PC-3 (cell line): Measurements from ENCODE around the gene ADGRG3. TPM values are rescaled to one million over a fixed set of nuclear protein-coding genes. Genes with fewer than 3 reads are reported as not detected.

Experiments
- ATAC-seq: fragments of 200-7000 bp; cut with Tn5 transposase; 2 replicates; pipeline ENCODE4 v1.9.1; 2020; ENCODE audit warnings: mild to moderate bottlenecking, moderate library complexity
- BruUV-seq: library from RNA; stranded (reverse); fragments of 400-500 nt; replicated peaks from 2 replicates; lab custom pipeline; 2021; lab: Mats Ljungman, UMichigan
- CTCF ChIA-PET: fragments of 300-600 bp; sonication (Branson Sonifier 250); formaldehyde crosslinking; loops from one replicate; lab custom pipeline; 2022; ENCODE audit warnings: antibody characterized with exemption; lab: Charles Lee
- POLR2A ChIA-PET: fragments of 300-600 bp; sonication (Branson Sonifier 250); formaldehyde crosslinking; loops from one replicate; lab custom pipeline; 2022; ENCODE audit warnings: antibody characterized with exemption; ENCODE audit not compliant: unreplicated experiment; lab: Charles Lee
- DNase-seq: peaks from one replicate; pipeline ENCODE4 v3.0.0-alpha.2; 2015
- H2AFZ ChIP-seq: fragments of 300-600 bp; sonication (generic); 2 replicates; pipeline ENCODE4 v1.6.0; 2016; ENCODE audit warnings: antibody characterized with exemption, low read length
- H3F3A ChIP-seq: fragments of 300-600 bp; sonication (generic); one replicate; pipeline ENCODE4 v1.6.0; 2017; ENCODE audit warnings: antibody characterized with exemption, low read length, control low read depth, mild to moderate bottlenecking; ENCODE audit not compliant: unreplicated experiment
- H3K27ac ChIP-seq: fragments of 300-600 bp; sonication (generic); 2 replicates; pipeline ENCODE4 v1.5.1; 2016; ENCODE audit warnings: mild to moderate bottlenecking, low read length
- H3K27me3 ChIP-seq: fragments of 300-600 bp; sonication (generic); 2 replicates; pipeline ENCODE4 v1.6.1; 2016; ENCODE audit warnings: low read length, mixed read lengths
- H3K36me3 ChIP-seq: fragments of 300-600 bp; sonication (generic); 2 replicates; pipeline ENCODE4 v1.6.1; 2016; ENCODE audit warnings: low read depth, mixed run types, low read length, mixed read lengths
- H3K4me1 ChIP-seq: fragments of 300-600 bp; sonication (generic); 2 replicates; pipeline ENCODE4 v1.5.1; 2016; ENCODE audit warnings: low read length; ENCODE audit not compliant: insufficient read depth
- H3K4me2 ChIP-seq: fragments of 300-600 bp; sonication (generic); 2 replicates; pipeline ENCODE4 v1.6.0; 2016; ENCODE audit warnings: low read length
- H3K4me3 ChIP-seq: fragments of 300-600 bp; sonication (generic); 2 replicates; pipeline ENCODE4 v1.5.1; 2016; ENCODE audit warnings: mild to moderate bottlenecking, low read length, mixed read lengths
- H3K79me2 ChIP-seq: fragments of 300-600 bp; sonication (generic); 2 replicates; pipeline ENCODE4 v1.6.1; 2017; ENCODE audit warnings: low read length, mixed read lengths
- H3K9ac ChIP-seq: fragments of 300-600 bp; sonication (generic); 2 replicates; pipeline ENCODE4 v1.6.0; 2016; ENCODE audit warnings: mild to moderate bottlenecking, low read length
- H3K9me2 ChIP-seq: fragments of 300-600 bp; sonication (generic); replicated peaks from 2 replicates; pipeline ENCODE4 v1.6.1; 2016; ENCODE audit warnings: mixed run types, low read length, mixed read lengths
- H3K9me3 ChIP-seq: fragments of 300-600 bp; sonication (generic); 2 replicates; pipeline ENCODE4 v1.6.1; 2016; ENCODE audit warnings: low read length, mixed read lengths
- H4K20me1 ChIP-seq: fragments of 300-600 bp; sonication (generic); 2 replicates; pipeline ENCODE4 v1.6.1; 2016; ENCODE audit warnings: low read length, mixed read lengths
- EZH2 ChIP-seq: fragments of 300-600 bp; sonication (generic); IDR thresholded peaks from one replicate; pipeline ENCODE4 v1.6.1; 2017; ENCODE audit warnings: antibody characterized with exemption, mild to moderate bottlenecking, low read length; ENCODE audit not compliant: unreplicated experiment
- EZH2phosphoT487 ChIP-seq: fragments of 300-600 bp; sonication (generic); IDR thresholded peaks from 2 replicates; pipeline ENCODE4 v1.6.1; 2018; ENCODE audit warnings: mild to moderate bottlenecking, antibody characterized with exemption, low read length, borderline replicate concordance
- intact Hi-C: fragments of 100-400 bp; cut with micrococcal nuclease; formaldehyde crosslinking; loops from 2 replicates; pipeline ENCODE4 v1.9.0; 2023
- total RNA-seq: library from RNA; depleted of rRNA; stranded (reverse); fragments of >200 nt; gene quantifications from 2 replicates; pipeline ENCODE4 v1.2.3, GENCODE V29; 2014
- TF ChIP-seq, protein P1 (sequence below): fragments of 300-600 bp; sonication (generic); conservative IDR thresholded peaks from 2 replicates; pipeline ENCODE4 v1.5.1; 2017; ENCODE audit warnings: antibody characterized with exemption, low read depth, mild to moderate bottlenecking, low read length

Gene ADGRG3
- total RNA-seq, 1 experiment from 2014 or later = not detected

DNA sequence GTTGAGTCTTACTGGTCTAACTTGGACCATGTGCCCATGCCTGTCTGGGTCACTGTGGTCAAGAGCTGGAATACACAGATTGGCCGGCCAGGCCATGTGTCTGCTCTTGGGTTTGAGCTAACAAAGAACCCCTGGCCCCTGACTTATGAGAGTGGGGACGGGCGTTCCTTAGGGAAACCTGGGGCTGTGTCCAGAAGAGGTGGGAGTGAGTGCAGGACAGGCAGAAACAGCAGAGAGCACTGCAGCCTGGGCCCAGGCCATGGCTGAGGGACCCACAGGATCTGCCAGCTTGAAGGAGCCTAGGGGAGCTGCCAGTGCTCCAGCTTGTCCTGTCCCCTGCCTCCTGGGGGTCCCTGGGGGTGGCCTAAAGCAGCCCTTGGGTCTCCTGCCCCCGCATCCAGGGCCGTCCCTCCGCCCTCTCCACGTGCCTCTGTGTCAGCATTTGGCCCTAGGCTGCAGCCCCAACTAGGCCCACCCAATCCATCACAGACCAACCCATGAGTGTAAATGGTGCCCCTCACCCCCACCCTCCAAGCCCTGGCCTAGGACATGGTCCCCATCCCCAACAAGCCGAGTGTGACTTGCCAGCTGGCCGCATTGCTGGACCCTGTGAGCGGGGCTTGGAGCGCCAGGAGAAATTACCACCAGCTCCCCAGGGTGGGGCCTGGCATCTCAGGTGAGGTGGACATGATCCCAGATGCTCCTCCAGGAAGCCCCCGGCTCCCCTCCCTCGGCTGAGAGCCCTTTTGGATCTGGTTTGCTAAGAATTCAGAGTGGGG, 14.0 kb downstream of the ADGRG3 start:
- DNase-seq (no peak), ATAC-seq (no peak)
- H3K4me1 ChIP-seq = peaks cover 9% of the 10 kb centered on the region; the same call in 1 of the 2 replicates
- no peaks in the 10 kb centered on the region for H3F3A ChIP-seq
- H3K27ac ChIP-seq = no peak overlapping the region
- no peaks in the 10 kb centered on the region for H3K79me2 ChIP-seq
- no peak overlapping the region for H3K9ac ChIP-seq
- no peak overlapping the region for H3K4me2 ChIP-seq
- no peaks in the 10 kb centered on the region for H3K9me3 ChIP-seq
- H3K36me3 ChIP-seq = no peaks in the 10 kb centered on the region
- TF ChIP-seq EZH2 (no peak), EZH2phosphoT487 (no peak)
- TF ChIP-seq, protein P1, sequence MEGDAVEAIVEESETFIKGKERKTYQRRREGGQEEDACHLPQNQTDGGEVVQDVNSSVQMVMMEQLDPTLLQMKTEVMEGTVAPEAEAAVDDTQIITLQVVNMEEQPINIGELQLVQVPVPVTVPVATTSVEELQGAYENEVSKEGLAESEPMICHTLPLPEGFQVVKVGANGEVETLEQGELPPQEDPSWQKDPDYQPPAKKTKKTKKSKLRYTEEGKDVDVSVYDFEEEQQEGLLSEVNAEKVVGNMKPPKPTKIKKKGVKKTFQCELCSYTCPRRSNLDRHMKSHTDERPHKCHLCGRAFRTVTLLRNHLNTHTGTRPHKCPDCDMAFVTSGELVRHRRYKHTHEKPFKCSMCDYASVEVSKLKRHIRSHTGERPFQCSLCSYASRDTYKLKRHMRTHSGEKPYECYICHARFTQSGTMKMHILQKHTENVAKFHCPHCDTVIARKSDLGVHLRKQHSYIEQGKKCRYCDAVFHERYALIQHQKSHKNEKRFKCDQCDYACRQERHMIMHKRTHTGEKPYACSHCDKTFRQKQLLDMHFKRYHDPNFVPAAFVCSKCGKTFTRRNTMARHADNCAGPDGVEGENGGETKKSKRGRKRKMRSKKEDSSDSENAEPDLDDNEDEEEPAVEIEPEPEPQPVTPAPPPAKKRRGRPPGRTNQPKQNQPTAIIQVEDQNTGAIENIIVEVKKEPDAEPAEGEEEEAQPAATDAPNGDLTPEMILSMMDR = no peak
- BruUV-seq = no TSS peak
- intact Hi-C loops = no loop called here
- no peaks in the 10 kb centered on the region for H4K20me1 ChIP-seq
- ChIA-PET POLR2A (no interaction called here), CTCF (no interaction called here)
- H3K4me3 ChIP-seq = no peak overlapping the region
- no peaks in the 10 kb centered on the region for H3K9me2 ChIP-seq
- H3K27me3 ChIP-seq = no peaks in the 10 kb centered on the region
- no peak overlapping the region for H2AFZ ChIP-seq

DNA sequence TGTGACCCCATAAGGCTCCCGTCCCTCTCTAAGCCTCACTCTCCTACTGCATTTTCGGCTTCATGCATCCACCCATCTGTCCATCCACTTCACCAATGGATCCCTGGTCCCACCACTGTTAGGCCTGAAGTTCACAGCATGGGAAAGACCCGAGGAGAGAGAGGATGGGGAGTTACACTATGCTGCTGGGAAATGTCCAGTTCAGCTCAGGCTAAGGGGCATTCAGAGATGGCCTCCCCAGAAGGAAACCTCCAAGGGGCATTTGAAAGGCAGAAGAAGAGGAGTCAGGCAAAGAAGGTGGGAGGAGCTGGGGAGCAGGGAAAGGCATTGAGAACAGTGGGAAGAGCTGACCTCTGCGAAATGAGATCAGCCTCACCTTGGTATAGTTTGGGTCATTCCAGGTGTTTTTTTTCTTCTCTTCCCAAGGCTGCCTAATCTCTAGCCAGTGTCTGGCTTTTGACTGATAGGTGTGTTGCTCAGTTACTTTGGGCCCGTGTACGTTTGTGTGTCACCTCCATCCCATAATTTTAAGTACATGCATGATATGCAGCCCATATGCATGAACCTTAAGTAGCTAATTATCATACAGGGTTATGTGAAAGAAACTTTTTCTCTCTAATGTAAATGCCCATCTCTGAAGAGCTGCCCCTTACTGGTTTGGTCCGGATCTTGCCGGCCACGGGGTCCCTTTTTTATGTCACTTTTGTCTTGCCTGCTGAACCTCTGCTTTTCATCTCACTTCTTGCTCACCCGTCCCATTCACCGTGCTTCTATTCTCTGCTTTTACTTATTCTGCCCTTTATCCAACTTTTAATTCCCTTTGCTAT, 14.9 kb downstream of the ADGRG3 start:
- Histone ChIP-seq H3K36me3 (no peaks in the 10 kb centered on the region), H3K9me3 (no peaks in the 10 kb centered on the region), H4K20me1 (no peaks in the 10 kb centered on the region), H3K27me3 (no peaks in the 10 kb centered on the region), H3F3A (no peaks in the 10 kb centered on the region), H3K4me2 (no peak overlapping the region), H3K9me2 (no peaks in the 10 kb centered on the region), H3K4me3 (no peak overlapping the region), H2AFZ (no peak overlapping the region), H3K79me2 (no peaks in the 10 kb centered on the region), H3K4me1 (peaks cover 1% of the 10 kb centered on the region; the same call in 1 of the 2 replicates), H3K9ac (no peak overlapping the region), H3K27ac (no peak overlapping the region)
- ChIA-PET POLR2A (no interaction called here), CTCF (no interaction called here)
- TF ChIP-seq, protein P1 = no peak
- TF ChIP-seq EZH2 = no peak
- no peak for TF ChIP-seq EZH2phosphoT487
- DNase-seq = no peak
- BruUV-seq = no TSS peak
- no peak for ATAC-seq
- intact Hi-C loops = no loop called here
